Suprapubic skin (tissue), 4 donors: ENCODE results near the gene CHKB. TPM values are rescaled to one million over a fixed set of nuclear protein-coding genes. Genes with fewer than 3 reads are reported as not detected.

Experiments
- DNase-seq, 2 donors: peaks; one replicate each; pipeline ENCODE4 v3.0.0-alpha.2; 2019; ENCODE audit warnings: low spot score in 2 of 2
- H3K27ac ChIP-seq: fragments of 200-600 bp; sonication (generic); one replicate; pipeline ENCODE4 v1.5.1; 2019
- H3K27me3 ChIP-seq: fragments of 200-600 bp; sonication (generic); one replicate; pipeline ENCODE4 v1.5.1; 2019
- H3K36me3 ChIP-seq: fragments of 200-600 bp; sonication (generic); one replicate; pipeline ENCODE4 v1.5.1; 2019
- H3K4me1 ChIP-seq: fragments of 200-600 bp; sonication (generic); one replicate; pipeline ENCODE4 v1.5.1; 2019
- H3K4me3 ChIP-seq: fragments of 200-600 bp; sonication (generic); one replicate; pipeline ENCODE4 v1.5.1; 2019; ENCODE audit warnings: mild to moderate bottlenecking
- H3K9me3 ChIP-seq: fragments of 200-600 bp; sonication (generic); one replicate; pipeline ENCODE4 v1.5.1; 2019
- CTCF ChIP-seq, 2 donors: fragments of 200-600 bp in 1 of 2; fragments of 450-650 bp in 1 of 2; sonication (generic) in 1 of 2; IDR thresholded peaks; one replicate each; pipeline ENCODE4 v1.5.1; 2016 to 2019; ENCODE audit warnings: antibody characterized with exemption in 2 of 2, mild to moderate bottlenecking in 1 of 2, moderate library complexity in 1 of 2
- EP300 ChIP-seq: sonication (generic); formaldehyde crosslinking; IDR thresholded peaks from one replicate; pipeline ENCODE4 v1.6.1; 2017; ENCODE audit warnings: antibody characterized with exemption
- POLR2A ChIP-seq, 2 donors: fragments of 450-650 bp; IDR thresholded peaks; one replicate each; pipeline ENCODE4 v1.6.1; 2017; ENCODE audit warnings: antibody characterized with exemption in 2 of 2, mild to moderate bottlenecking in 2 of 2, moderate library complexity in 2 of 2
- POLR2AphosphoS5 ChIP-seq, 3 donors: sonication (generic); formaldehyde crosslinking; IDR thresholded peaks; one replicate each; pipeline ENCODE4 v1.6.1; 2017; ENCODE audit warnings: antibody characterized with exemption in 3 of 3
- WGBS: methylation state at CpG from one replicate; pipeline ENCODE4 v1.1.5; 2018; 5-methylcytosine and 5-hydroxymethylcytosine counted together
- total RNA-seq, 4 donors: library from RNA; depleted of rRNA; stranded (reverse); fragments of >200 nt; gene quantifications; one replicate each; pipeline ENCODE4 v1.1.0, GENCODE V29; 2016

Gene CHKB
- total RNA-seq, 4 donors from 2014 or later, result 43.0 to 86.5 (median 73.0) TPM

DNA sequence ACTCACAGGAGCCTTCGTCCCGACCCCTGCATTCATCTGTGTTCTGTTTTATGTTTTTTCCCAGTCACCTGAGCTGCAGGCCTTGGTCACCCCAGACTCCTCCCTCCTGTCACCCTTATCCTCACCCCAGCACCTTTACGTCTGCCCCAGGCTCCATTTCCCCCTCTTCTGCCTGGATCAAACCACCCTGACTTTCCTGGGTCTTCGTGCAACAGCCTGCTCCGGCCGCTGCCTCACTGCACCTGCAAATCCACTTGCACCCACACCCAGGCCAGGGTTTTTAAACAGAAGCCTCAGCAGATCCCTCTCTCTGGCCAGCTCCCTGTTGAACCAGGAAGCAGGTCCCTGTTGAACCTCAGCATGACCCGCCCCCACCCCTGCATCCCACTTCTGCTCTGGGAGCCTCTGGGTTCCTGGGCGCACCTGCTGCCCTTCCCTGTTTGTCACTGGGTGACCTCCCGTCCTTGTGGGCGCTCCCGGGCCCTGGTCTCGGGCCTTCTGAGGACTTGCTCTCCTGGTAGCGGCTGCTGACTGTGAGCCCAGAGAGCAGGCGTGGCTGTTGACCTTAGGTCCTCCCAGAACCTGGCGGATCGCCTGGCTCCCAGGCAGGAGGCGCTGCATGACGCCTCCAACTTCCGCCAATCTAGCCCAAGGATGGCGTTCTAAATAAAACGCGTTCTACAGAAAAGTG, 30.8 kb upstream of the CHKB start:
- no peaks in the 10 kb centered on the region for H3K9me3 ChIP-seq
- peaks cover 17% of the 10 kb centered on the region for H3K4me1 ChIP-seq
- TF ChIP-seq POLR2AphosphoS5 (IDR thresholded peaks at IDR 0.05), result no peak
- H3K4me3 ChIP-seq, result no peak overlapping the region
- no peaks in the 10 kb centered on the region for H3K36me3 ChIP-seq
- no peak for DNase-seq
- peaks cover 17% of the 10 kb centered on the region for H3K27me3 ChIP-seq
- WGBS, result 70% methylated on average over 22 of the region's 22 CpGs
- H3K27ac ChIP-seq, result peak overlapping the region; percentile 42

- WGBS, result 32% methylated on average over 21 of the region's 31 CpGs
- no peak overlapping the region for H3K27ac ChIP-seq
- no peaks in the 10 kb centered on the region for H3K36me3 ChIP-seq
Measured at GRCh38 chr22:50612528-50613221, 30.0 kb upstream of the CHKB start.

GRCh38 chr22:50612168-50612527, 29.5 kb upstream of the CHKB start:
- TF ChIP-seq EP300 (no peak), POLR2A (IDR thresholded peaks at IDR 0.05) (no peak), CTCF (IDR thresholded peaks at IDR 0.05) (no peak), POLR2AphosphoS5 (IDR thresholded peaks at IDR 0.05) (no peak)
- Histone ChIP-seq H3K27me3 (peaks cover 27% of the 10 kb centered on the region), H3K4me1 (peaks cover 17% of the 10 kb centered on the region), H3K4me3 (no peak overlapping the region), H3K36me3 (no peaks in the 10 kb centered on the region), H3K27ac (no peak overlapping the region), H3K9me3 (no peaks in the 10 kb centered on the region)
- 37% methylated on average over 6 of the region's 6 CpGs for WGBS
- DNase-seq, result no peak

More at GRCh38 chr22:50612528-50613221, 30.0 kb upstream of the CHKB start:
- H3K27me3 ChIP-seq, result peaks cover 22% of the 10 kb centered on the region
- peaks cover 17% of the 10 kb centered on the region for H3K4me1 ChIP-seq
- no peaks in the 10 kb centered on the region for H3K9me3 ChIP-seq
- DNase-seq, result no peak
- no peak overlapping the region for H3K4me3 ChIP-seq
- TF ChIP-seq POLR2A (IDR thresholded peaks at IDR 0.05), result no peak
- no peak for TF ChIP-seq POLR2AphosphoS5 (IDR thresholded peaks at IDR 0.05)
- TF ChIP-seq CTCF (IDR thresholded peaks at IDR 0.05), result no peak
- no peak for TF ChIP-seq EP300

- Histone ChIP-seq H3K4me3 (no peak overlapping the region), H3K27me3 (peaks cover 33% of the 10 kb centered on the region), H3K36me3 (no peaks in the 10 kb centered on the region), H3K9me3 (no peaks in the 10 kb centered on the region), H3K27ac (no peak overlapping the region), H3K4me1 (peaks cover 17% of the 10 kb centered on the region)
- TF ChIP-seq POLR2A (IDR thresholded peaks at IDR 0.05) (no peak), EP300 (no peak)
- no peak for DNase-seq
- WGBS, result 94% methylated on average over 21 of the region's 26 CpGs
Measured at GRCh38 chr22:50611341-50612060, 28.9 kb upstream of the CHKB start.

- peaks cover 17% of the 10 kb centered on the region for H3K4me1 ChIP-seq
- H3K9me3 ChIP-seq, result no peaks in the 10 kb centered on the region
- H3K27ac ChIP-seq, result no peak overlapping the region
- H3K4me3 ChIP-seq, result no peak overlapping the region
- DNase-seq, result no peak
- 83% methylated on average over 14 of the region's 17 CpGs for WGBS
- no peaks in the 10 kb centered on the region for H3K36me3 ChIP-seq
- TF ChIP-seq EP300 (no peak), POLR2AphosphoS5 (IDR thresholded peaks at IDR 0.05) (no peak), POLR2A (IDR thresholded peaks at IDR 0.05) (no peak), CTCF (IDR thresholded peaks at IDR 0.05) (no peak)
- peaks cover 43% of the 10 kb centered on the region for H3K27me3 ChIP-seq
Measured at GRCh38 chr22:50610581-50610980, 27.9 kb upstream of the CHKB start.

DNA sequence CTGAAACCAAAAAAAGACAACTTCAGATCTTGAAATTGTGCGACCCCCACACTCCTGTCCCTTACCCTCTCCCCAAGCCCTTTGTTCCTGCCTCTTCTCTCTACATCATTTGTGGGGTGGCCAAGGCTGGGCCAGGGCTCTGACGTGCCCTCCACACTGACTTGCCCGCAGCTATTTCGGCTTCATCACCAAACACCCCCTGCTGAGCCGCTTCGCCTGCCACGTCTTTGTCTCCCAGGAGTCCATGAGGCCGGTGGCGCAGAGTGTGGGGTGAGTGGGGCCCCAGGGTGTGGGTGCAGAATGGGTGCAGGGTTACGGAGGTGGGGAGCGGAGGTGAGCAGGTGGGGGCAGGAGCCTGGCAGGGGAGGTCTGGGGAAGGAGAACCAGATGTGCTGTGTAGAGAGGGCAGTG, 27.4 kb upstream of the CHKB start:
- WGBS, result 84% methylated on average over 11 of the region's 11 CpGs
- no peak for DNase-seq

More for the DNA sequence above, 27.4 kb upstream of the CHKB start:
- Histone ChIP-seq H3K9me3 (no peaks in the 10 kb centered on the region), H3K27me3 (peaks cover 48% of the 10 kb centered on the region), H3K36me3 (no peaks in the 10 kb centered on the region), H3K4me3 (no peak overlapping the region), H3K27ac (no peak overlapping the region), H3K4me1 (peaks cover 17% of the 10 kb centered on the region)
- TF ChIP-seq CTCF (IDR thresholded peaks at IDR 0.05) (no peak), POLR2A (IDR thresholded peaks at IDR 0.05) (no peak)
